Right lobe of liver (tissue), 4 donors: Measurements from ENCODE around the gene NCK2.

ENCODE experiments used
- CTCF ChIP-seq, 4 donors: fragments of 200-600 bp in 3 of 4; fragments of 450-650 bp in 1 of 4; IDR thresholded peaks; one replicate each; pipeline versions ENCODE4 v1.5.1 to v1.8.0; 2016 to 2022; ENCODE audit warnings: antibody characterized with exemption in 4 of 4, mild to moderate bottlenecking in 2 of 4
- POLR2A ChIP-seq: fragments of 450-650 bp; IDR thresholded peaks from one replicate; pipeline ENCODE4 v1.6.1; 2017; ENCODE audit warnings: antibody characterized with exemption, mild to moderate bottlenecking
- donor health status: DM: no; HTN: no; CAD: no.
- donor health status: DM: no; HTN: no; CAD: no.
- donor health status: DM: no; HTN: yes; CAD: no.

GRCh38 chr2:105841551-105841950 is 96.8 kb downstream of the NCK2 start:
- TF ChIP-seq CTCF (IDR thresholded peaks at IDR 0.05) (no peak), POLR2A (no peak)
